Fibroblast of skin of back (primary cell): ENCODE data around the gene CLPSL2. TPM values are rescaled to one million over a fixed set of nuclear protein-coding genes. Genes with fewer than 3 reads are reported as not detected.
A peak's percentile ranks its signal among the peaks of the same experiment; 100 is the strongest.
"Not testable (repeated sequence)": the region's sequence is repeated elsewhere in the genome, so short reads cannot be mapped to it uniquely, and the experiment has no call there.

Experiments
- DNase-seq: peaks from one replicate; pipeline ENCODE4 v3.0.0-alpha.2; 2013
- polyA plus RNA-seq, 2 experiments: library from polyadenylated mRNA; unstranded; fragments of 120-200 nt; gene quantifications; one replicate each; pipeline ENCODE4 v1.2.1, GENCODE V29; 2013; ENCODE audit not compliant: insufficient read length in 2 of 2

The CLPSL2 gene
- polyA plus RNA-seq (2013, experiment 1 of 2; ENCODE audit: insufficient read length) = not detected
- not detected for polyA plus RNA-seq (2013, experiment 2 of 2; ENCODE audit: insufficient read length)

- no peak for DNase-seq
Measured at GRCh38 chr6:35776364-35777215, at the start of gene CLPSL2. CLPSL2 (plus strand) TSS chr6:35776598; CDS start chr6:35776619, 21 bp downstream.

- peak; percentile 53 for DNase-seq
Measured at GRCh38 chr6:35727231-35727934, 49.0 kb upstream of the CLPSL2 start.

GRCh38 chr6:35727935-35728682 is 48.3 kb upstream of the CLPSL2 start:
- DNase-seq = peak; percentile 90

- DNase-seq = no peak
Measured at GRCh38 chr6:35728683-35729678, 47.4 kb upstream of the CLPSL2 start.

- DNase-seq = no peak
Measured at GRCh38 chr6:35729722-35730121, 46.7 kb upstream of the CLPSL2 start.

GRCh38 chr6:35730745-35731413 is 45.5 kb upstream of the CLPSL2 start:
- no peak for DNase-seq

- DNase-seq = peak; percentile 81
Measured at GRCh38 chr6:35731414-35731735, 45.0 kb upstream of the CLPSL2 start.

- peak; percentile 87 for DNase-seq
Measured at GRCh38 chr6:35731736-35732532, 44.5 kb upstream of the CLPSL2 start.

GRCh38 chr6:35733633-35734032 is 42.8 kb upstream of the CLPSL2 start:
- DNase-seq = no peak

- not testable (repeated sequence) for DNase-seq
Measured at GRCh38 chr6:35734319-35734718, 42.1 kb upstream of the CLPSL2 start.

- DNase-seq = no peak
Measured at GRCh38 chr6:35735452-35735851, 40.9 kb upstream of the CLPSL2 start.

- peak; percentile 54 for DNase-seq
Measured at GRCh38 chr6:35736253-35736894, 40.0 kb upstream of the CLPSL2 start.

GRCh38 chr6:35736982-35737412 is 39.4 kb upstream of the CLPSL2 start, which contains the start of gene ARMC12:
ARMC12 (plus strand) TSS chr6:35737032; CDS start chr6:35737109, 77 bp downstream.
- DNase-seq = no peak

- DNase-seq = peak; percentile 77
Measured at GRCh38 chr6:35737413-35738211, 38.8 kb upstream of the CLPSL2 start.

GRCh38 chr6:35739645-35740524 is 36.5 kb upstream of the CLPSL2 start:
- no peak for DNase-seq

GRCh38 chr6:35742842-35743241 is 33.6 kb upstream of the CLPSL2 start:
- DNase-seq = no peak

GRCh38 chr6:35745509-35745908 is 30.9 kb upstream of the CLPSL2 start:
- no peak for DNase-seq

GRCh38 chr6:35746516-35746915 is 29.9 kb upstream of the CLPSL2 start:
- no peak for DNase-seq
